NCI-H2107 (cell line): ENCODE data around the gene POLR2J2.
"Not testable (repeated sequence)": the region's sequence is repeated elsewhere in the genome, so short reads cannot be mapped to it uniquely, and the experiment has no call there.

Experiments
- DNase-seq: peaks from one replicate; lab custom pipeline; 2025; lab: John Stamatoyannopoulos, UW

The POLR2J2 gene

GRCh38 chr7:102671956-102672307 is 469 bp upstream of the POLR2J2 start:
- DNase-seq: not testable (repeated sequence)

GRCh38 chr7:102667523-102667922 is 3.9 kb downstream of the POLR2J2 start:
- DNase-seq: not testable (repeated sequence)

GRCh38 chr7:102666850-102667249 is 4.6 kb downstream of the POLR2J2 start:
- not testable (repeated sequence) for DNase-seq

- not testable (repeated sequence) for DNase-seq
These were observed 6.7 kb downstream of the POLR2J2 start for GRCh38 chr7:102664765-102665164.

- not testable (repeated sequence) for DNase-seq
These were observed 21.5 kb downstream of the POLR2J2 start, which contains the start of gene SPDYE2B for GRCh38 chr7:102649924-102650323. TSS of gene SPDYE2B (plus strand) at chr7:102650319. CDS start at chr7:102652349, 2,030 bp downstream.

GRCh38 chr7:102647813-102648212 is 23.6 kb downstream of the POLR2J2 start:
- not testable (repeated sequence) for DNase-seq

- not testable (repeated sequence) for DNase-seq
These were observed 28.1 kb downstream of the POLR2J2 start for GRCh38 chr7:102643404-102643803.

- DNase-seq: not testable (repeated sequence)
These were observed 28.8 kb downstream of the POLR2J2 start, which contains the start of gene UPK3BL1 for GRCh38 chr7:102642691-102643090. TSS of gene UPK3BL1 (minus strand) at chr7:102642791. CDS start at chr7:102642741, 50 bp downstream.

- not testable (repeated sequence) for DNase-seq
These were observed 32.6 kb downstream of the POLR2J2 start for GRCh38 chr7:102638848-102639247.

GRCh38 chr7:102636956-102637355 is 34.5 kb downstream of the POLR2J2 start:
- not testable (repeated sequence) for DNase-seq

- DNase-seq: not testable (repeated sequence)
These were observed 36.1 kb downstream of the POLR2J2 start for GRCh38 chr7:102635354-102635753.

GRCh38 chr7:102634299-102634698 is 37.2 kb downstream of the POLR2J2 start:
- DNase-seq: not testable (repeated sequence)

- not testable (repeated sequence) for DNase-seq
These were observed 40.8 kb downstream of the POLR2J2 start for GRCh38 chr7:102630622-102631021.

GRCh38 chr7:102627271-102627904 is 44.1 kb downstream of the POLR2J2 start:
- DNase-seq: not testable (repeated sequence)

GRCh38 chr7:102618122-102618521 is 53.3 kb downstream of the POLR2J2 start:
- DNase-seq: not testable (repeated sequence)

- not testable (repeated sequence) for DNase-seq
These were observed 54.8 kb downstream of the POLR2J2 start, which contains the start of gene RASA4 for GRCh38 chr7:102616507-102617125. TSS of gene RASA4 (minus strand) at chr7:102616756. CDS start at chr7:102616689, 67 bp downstream.
